HG02678 (cell line): Measurements from ENCODE around the gene MEAF6.

Source experiments
- ATAC-seq: cut with Tn5 transposase; IDR thresholded peaks from one replicate; pipeline ENCODE4 v1.9.1; 2021; ENCODE audit warnings: mild to moderate bottlenecking, moderate library complexity; ENCODE audit not compliant: unreplicated experiment

The MEAF6 gene

GRCh38 chr1:37446874-37447273 lies 67.7 kb downstream of the MEAF6 start:
- ATAC-seq = no peak

- no peak for ATAC-seq
These were observed 71.9 kb downstream of the MEAF6 start for GRCh38 chr1:37442644-37443043.
